A549 (cell line): ENCODE results near the gene CLRN2. TPM values are rescaled to one million over a fixed set of nuclear protein-coding genes. Genes with fewer than 3 reads are reported as not detected.

ENCODE experiments used
- ATAC-seq, 2 experiments: fragments of 200-7000 bp in 1 of 2; fragments of >200 bp in 1 of 2; cut with Nextera tagmentation in 1 of 2; cut with Tn5 transposase in 1 of 2; 3 replicates each; pipeline versions ENCODE4 v1.8.0 to v1.9.1; 2018 to 2020; ENCODE audit warnings: mild to moderate bottlenecking in 1 of 2, moderate library complexity in 1 of 2
- CTCF ChIA-PET: fragments of 300-600 bp; sonication (Branson Sonifier 250); formaldehyde crosslinking; extraction: SDS; loops from one replicate; lab custom pipeline; 2021; ENCODE audit warnings: antibody characterized with exemption, inconsistent platforms; lab: Yijun Ruan, JAX
- POLR2A ChIA-PET: fragments of 350-600 bp; formaldehyde crosslinking; extraction: SDS; loops from one replicate; lab custom pipeline; 2021; ENCODE audit warnings: antibody characterized with exemption, inconsistent platforms; lab: Yijun Ruan, JAX
- DNase-seq, 2 experiments: peaks; one replicate each; pipeline versions ENCODE4 v3.0.0 to v3.0.0-alpha.2; 2011 to 2016; ENCODE audit warnings: low read depth in 1 of 2, low spot score in 1 of 2
- FAIRE-seq: peaks from 2 replicates; lab custom pipeline; 2011; peaks lifted over from hg19 to GRCh38; lab: Jason Lieb, UNC
- H3K27ac ChIP-seq, 2 experiments: fragments of >200 bp; sonication (Bioruptor Twin); formaldehyde crosslinking; 3 replicates each; pipeline ENCODE4 v1.5.1; 2016 to 2017
- H3K4me1 ChIP-seq: fragments of >200 bp; sonication (Bioruptor Twin); formaldehyde crosslinking; 3 replicates; pipeline ENCODE4 v1.6.1; 2016
- H3K4me2 ChIP-seq: fragments of >200 bp; sonication (Bioruptor Twin); formaldehyde crosslinking; 3 replicates; pipeline ENCODE4 v1.6.1; 2016
- H3K4me3 ChIP-seq: fragments of >200 bp; sonication (Bioruptor Twin); formaldehyde crosslinking; 3 replicates; pipeline ENCODE4 v1.5.1; 2016
- H3K9me3 ChIP-seq: fragments of >200 bp; sonication (Bioruptor Twin); formaldehyde crosslinking; 3 replicates; pipeline ENCODE4 v1.6.1; 2016
- CHD2 ChIP-seq: fragments of 150-350 bp; IDR thresholded peaks from 2 replicates; pipeline ENCODE4 v1.6.1; 2014; ENCODE audit warnings: low read length; ENCODE audit not compliant: partially characterized antibody
- EHMT2 ChIP-seq: fragments of 200-600 bp; sonication (generic); IDR thresholded peaks from 2 replicates; pipeline ENCODE4 v1.6.1; 2016; ENCODE audit warnings: antibody characterized with exemption, low read depth, mild to moderate bottlenecking, moderate library complexity
- EP300 ChIP-seq, 2 experiments: fragments of >200 bp; sonication (Bioruptor Twin); formaldehyde crosslinking; IDR thresholded peaks; 2 replicates in 1 of 2; 3 replicates in 1 of 2; pipeline ENCODE4 v1.6.1; 2016 to 2017
- ESRRA ChIP-seq: fragments of 150-350 bp; IDR thresholded peaks from 2 replicates; pipeline ENCODE4 v1.6.1; 2014; ENCODE audit warnings: mild to moderate bottlenecking, low read length, borderline replicate concordance
- FOXS1 ChIP-seq: fragments of 250-450 bp; sonication (Bioruptor Pico); IDR thresholded peaks from 2 replicates; pipeline ENCODE4 v1.5.0; 2020; ENCODE audit warnings: mild to moderate bottlenecking, moderate library complexity
- HOXA7 ChIP-seq: fragments of 250-450 bp; sonication (Bioruptor Pico); IDR thresholded peaks from 2 replicates; pipeline ENCODE4 v1.5.0; 2020; ENCODE audit warnings: mild to moderate bottlenecking, moderate library complexity
- JUN ChIP-seq, 2 experiments: fragments of >200 bp; sonication (Bioruptor Twin); formaldehyde crosslinking; IDR thresholded peaks; 2 replicates in 1 of 2; 3 replicates in 1 of 2; pipeline ENCODE4 v1.6.1; 2016 to 2017
- JUNB ChIP-seq: fragments of >200 bp; sonication (Bioruptor Twin); formaldehyde crosslinking; IDR thresholded peaks from 2 replicates; pipeline ENCODE4 v1.6.1; 2016
- KDM5A ChIP-seq: fragments of 200-600 bp; sonication (generic); IDR thresholded peaks from 2 replicates; pipeline ENCODE4 v1.6.1; 2016; ENCODE audit warnings: antibody characterized with exemption, mild to moderate bottlenecking
- MAFK ChIP-seq: fragments of 450-650 bp; IDR thresholded peaks from 2 replicates; pipeline ENCODE4 v1.6.1; 2014; ENCODE audit not compliant: partially characterized antibody
- MAZ ChIP-seq: fragments of 150-350 bp; IDR thresholded peaks from 2 replicates; pipeline ENCODE4 v1.6.1; 2014; ENCODE audit warnings: antibody characterized with exemption, low read depth, low read length, borderline replicate concordance
- NR3C1 ChIP-seq: fragments of >200 bp; sonication (Bioruptor Twin); formaldehyde crosslinking; IDR thresholded peaks from 3 replicates; pipeline ENCODE4 v1.6.1; 2017
- POLR2AphosphoS2 ChIP-seq: conservative IDR thresholded peaks from 2 replicates; pipeline ENCODE4 v1.6.1; 2012; ENCODE audit warnings: low read length, improper control_type of control experiment, inconsistent platforms
- RNF2 ChIP-seq: fragments of 200-600 bp; sonication (generic); IDR thresholded peaks from 2 replicates; pipeline ENCODE4 v1.6.1; 2016; ENCODE audit warnings: low read depth, mild to moderate bottlenecking, antibody characterized with exemption, moderate library complexity, borderline replicate concordance
- TFCP2L1 ChIP-seq: fragments of 250-450 bp; sonication (Bioruptor Pico); IDR thresholded peaks from 2 replicates; pipeline ENCODE4 v1.5.0; 2021; ENCODE audit warnings: mild to moderate bottlenecking
- ZNF302 ChIP-seq: fragments of 250-450 bp; sonication (Bioruptor Pico); IDR thresholded peaks from 2 replicates; pipeline ENCODE4 v1.9.0; 2021; ENCODE audit warnings: inconsistent platforms, mild to moderate bottlenecking, moderate library complexity
- WGBS: methylation state at CpG from one replicate; pipeline ENCODE4 v1.1.6; 2017; ENCODE audit errors: missing lambda C conversion rate; 5-methylcytosine and 5-hydroxymethylcytosine counted together
- polyA plus RNA-seq, 4 experiments: library from polyadenylated mRNA; depleted of rRNA in 3 of 4; stranded (reverse); fragments of >200 nt; fragmentation: RNase III in 1 of 4; extraction: RNeasy Plus Mini Kit Qiagen cat#74134 plus additional on column Dnase treatment in 1 of 4; gene quantifications; 2 replicates in 3 of 4; 3 replicates in 1 of 4; pipeline ENCODE4 v1.2.3, GENCODE V29; 2011 to 2017
- TF ChIP-seq, protein P1 (sequence below): IDR thresholded peaks from 2 replicates; pipeline ENCODE4 v1.6.1; 2012; ENCODE audit warnings: low read depth, borderline replicate concordance
- TF ChIP-seq, protein P2 (sequence below): fragments of 200-600 bp; sonication (generic); IDR thresholded peaks from 2 replicates; pipeline ENCODE4 v1.6.1; 2016; ENCODE audit warnings: antibody characterized with exemption, mild to moderate bottlenecking, moderate library complexity
- TF ChIP-seq, protein P3 (sequence below): fragments of >200 bp; sonication (Bioruptor Twin); formaldehyde crosslinking; IDR thresholded peaks from 3 replicates; pipeline ENCODE4 v1.5.1; 2016

CLRN2 gene
- polyA plus RNA-seq, 2 of the 4 experiments (the other 2 are of a cell fraction), result not detected

DNA sequence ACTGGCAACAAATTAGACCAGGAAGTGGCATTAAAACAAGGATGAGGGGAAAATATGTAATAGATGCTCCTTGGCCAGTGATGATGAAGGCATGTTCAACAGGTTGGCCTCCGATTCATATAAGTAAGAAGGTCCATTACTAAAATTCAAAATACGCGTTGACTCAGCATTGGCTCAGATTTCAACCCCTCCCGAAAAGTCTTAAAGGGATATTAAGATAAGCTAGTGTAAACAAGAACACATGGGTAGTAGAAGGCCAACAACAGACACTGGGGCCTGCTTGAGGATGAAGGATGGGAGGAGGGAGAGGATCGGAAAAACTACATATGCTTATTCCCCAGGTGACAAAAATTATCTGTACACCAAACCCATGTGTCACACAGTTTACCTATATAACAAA is 42.9 kb downstream of the CLRN2 start:
- TF ChIP-seq FOXS1 (CRISPR knock-in tag), result no peak
- no peak for TF ChIP-seq MAFK
- no peak for TF ChIP-seq MAZ
- TF ChIP-seq KDM5A, result no peak
- no peak for TF ChIP-seq JUN (IDR thresholded peaks at IDR 0.05)
- TF ChIP-seq JUNB, result no peak
- TF ChIP-seq, all 56 proteins: peak for 0
- no peak for DNase-seq
- Histone ChIP-seq H3K27ac (no peak overlapping the region), H3K4me2 (no peak overlapping the region), H3K9me3 (no peaks in the 10 kb centered on the region), H3K4me3 (no peak overlapping the region), H3K4me1 (no peaks in the 10 kb centered on the region)
- ChIA-PET POLR2A (no interaction called here), CTCF (no interaction called here)
- no peak for FAIRE-seq
- ATAC-seq, result no peak
- 86% methylated on average over 5 of the region's 5 CpGs for WGBS

DNA sequence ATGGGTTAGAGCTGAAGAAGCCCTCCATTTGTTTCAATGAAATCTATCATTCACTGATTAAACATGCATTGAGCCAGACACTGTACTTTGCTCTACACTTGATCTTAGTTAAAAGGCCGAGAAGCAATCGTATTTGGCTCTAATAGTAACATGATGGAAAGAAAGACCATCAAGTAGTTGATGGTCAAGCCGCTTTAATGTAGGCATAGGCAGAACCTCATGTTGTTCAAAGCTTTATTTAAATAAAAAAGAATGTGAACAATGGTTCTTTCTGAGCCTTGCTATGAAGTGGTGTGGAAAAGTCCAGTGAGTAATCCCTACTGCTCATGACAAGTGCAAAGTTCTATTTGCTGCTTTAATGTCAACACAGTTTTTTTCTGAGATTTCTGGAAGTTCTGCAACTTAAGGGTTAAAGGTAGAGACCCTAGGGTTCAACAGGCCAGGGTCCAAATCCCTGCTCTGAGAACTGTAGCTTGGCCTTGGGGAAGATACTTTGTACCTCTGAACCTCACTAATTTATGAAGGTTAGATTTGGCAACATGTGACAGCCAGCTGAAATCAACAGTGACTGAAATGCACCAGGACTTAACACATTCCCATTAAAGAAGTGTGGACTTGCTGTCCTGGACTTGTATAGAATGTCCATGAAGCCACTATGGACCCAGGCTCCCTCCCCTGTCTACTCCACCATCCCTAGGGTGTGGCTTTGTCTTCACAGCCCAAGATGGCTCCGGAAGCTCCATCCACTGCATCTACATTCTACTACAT is 44.2 kb downstream of the CLRN2 start:
- 43% methylated on average over 4 of the region's 4 CpGs for WGBS
- Histone ChIP-seq H3K4me1 (no peaks in the 10 kb centered on the region), H3K4me2 (no peak overlapping the region), H3K4me3 (no peak overlapping the region), H3K9me3 (no peaks in the 10 kb centered on the region), H3K27ac (no peak overlapping the region)
- ChIA-PET CTCF (interaction anchor here (1.2 kb wide), 1 partner anchor 10 kb away, joined by 5 read pairs; no protein-coding TSS in a partner anchor), POLR2A (no interaction called here)
- FAIRE-seq (no peak), ATAC-seq (no peak)
- TF ChIP-seq ZNF302 (no peak), CHD2 (no peak), EHMT2 (no peak), RNF2 (no peak), NR3C1 (no peak), MAZ (no peak), TFCP2L1 (CRISPR knock-in tag) (no peak), ESRRA (no peak), POLR2AphosphoS2 (no peak), EP300 (IDR thresholded peaks at IDR 0.05) (no peak), HOXA7 (no peak)
- TF ChIP-seq, protein P1, sequence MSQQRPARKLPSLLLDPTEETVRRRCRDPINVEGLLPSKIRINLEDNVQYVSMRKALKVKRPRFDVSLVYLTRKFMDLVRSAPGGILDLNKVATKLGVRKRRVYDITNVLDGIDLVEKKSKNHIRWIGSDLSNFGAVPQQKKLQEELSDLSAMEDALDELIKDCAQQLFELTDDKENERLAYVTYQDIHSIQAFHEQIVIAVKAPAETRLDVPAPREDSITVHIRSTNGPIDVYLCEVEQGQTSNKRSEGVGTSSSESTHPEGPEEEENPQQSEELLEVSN, result no peak
- TF ChIP-seq, protein P2, sequence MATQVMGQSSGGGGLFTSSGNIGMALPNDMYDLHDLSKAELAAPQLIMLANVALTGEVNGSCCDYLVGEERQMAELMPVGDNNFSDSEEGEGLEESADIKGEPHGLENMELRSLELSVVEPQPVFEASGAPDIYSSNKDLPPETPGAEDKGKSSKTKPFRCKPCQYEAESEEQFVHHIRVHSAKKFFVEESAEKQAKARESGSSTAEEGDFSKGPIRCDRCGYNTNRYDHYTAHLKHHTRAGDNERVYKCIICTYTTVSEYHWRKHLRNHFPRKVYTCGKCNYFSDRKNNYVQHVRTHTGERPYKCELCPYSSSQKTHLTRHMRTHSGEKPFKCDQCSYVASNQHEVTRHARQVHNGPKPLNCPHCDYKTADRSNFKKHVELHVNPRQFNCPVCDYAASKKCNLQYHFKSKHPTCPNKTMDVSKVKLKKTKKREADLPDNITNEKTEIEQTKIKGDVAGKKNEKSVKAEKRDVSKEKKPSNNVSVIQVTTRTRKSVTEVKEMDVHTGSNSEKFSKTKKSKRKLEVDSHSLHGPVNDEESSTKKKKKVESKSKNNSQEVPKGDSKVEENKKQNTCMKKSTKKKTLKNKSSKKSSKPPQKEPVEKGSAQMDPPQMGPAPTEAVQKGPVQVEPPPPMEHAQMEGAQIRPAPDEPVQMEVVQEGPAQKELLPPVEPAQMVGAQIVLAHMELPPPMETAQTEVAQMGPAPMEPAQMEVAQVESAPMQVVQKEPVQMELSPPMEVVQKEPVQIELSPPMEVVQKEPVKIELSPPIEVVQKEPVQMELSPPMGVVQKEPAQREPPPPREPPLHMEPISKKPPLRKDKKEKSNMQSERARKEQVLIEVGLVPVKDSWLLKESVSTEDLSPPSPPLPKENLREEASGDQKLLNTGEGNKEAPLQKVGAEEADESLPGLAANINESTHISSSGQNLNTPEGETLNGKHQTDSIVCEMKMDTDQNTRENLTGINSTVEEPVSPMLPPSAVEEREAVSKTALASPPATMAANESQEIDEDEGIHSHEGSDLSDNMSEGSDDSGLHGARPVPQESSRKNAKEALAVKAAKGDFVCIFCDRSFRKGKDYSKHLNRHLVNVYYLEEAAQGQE, result no peak
- TF ChIP-seq, protein P3, sequence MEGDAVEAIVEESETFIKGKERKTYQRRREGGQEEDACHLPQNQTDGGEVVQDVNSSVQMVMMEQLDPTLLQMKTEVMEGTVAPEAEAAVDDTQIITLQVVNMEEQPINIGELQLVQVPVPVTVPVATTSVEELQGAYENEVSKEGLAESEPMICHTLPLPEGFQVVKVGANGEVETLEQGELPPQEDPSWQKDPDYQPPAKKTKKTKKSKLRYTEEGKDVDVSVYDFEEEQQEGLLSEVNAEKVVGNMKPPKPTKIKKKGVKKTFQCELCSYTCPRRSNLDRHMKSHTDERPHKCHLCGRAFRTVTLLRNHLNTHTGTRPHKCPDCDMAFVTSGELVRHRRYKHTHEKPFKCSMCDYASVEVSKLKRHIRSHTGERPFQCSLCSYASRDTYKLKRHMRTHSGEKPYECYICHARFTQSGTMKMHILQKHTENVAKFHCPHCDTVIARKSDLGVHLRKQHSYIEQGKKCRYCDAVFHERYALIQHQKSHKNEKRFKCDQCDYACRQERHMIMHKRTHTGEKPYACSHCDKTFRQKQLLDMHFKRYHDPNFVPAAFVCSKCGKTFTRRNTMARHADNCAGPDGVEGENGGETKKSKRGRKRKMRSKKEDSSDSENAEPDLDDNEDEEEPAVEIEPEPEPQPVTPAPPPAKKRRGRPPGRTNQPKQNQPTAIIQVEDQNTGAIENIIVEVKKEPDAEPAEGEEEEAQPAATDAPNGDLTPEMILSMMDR, result no peak
- TF ChIP-seq, all 56 proteins: peak for 0
- no peak for DNase-seq
